K562 (cell line): ENCODE results near the gene FMN2. TPM values are rescaled to one million over a fixed set of nuclear protein-coding genes. Genes with fewer than 3 reads are reported as not detected.

ENCODE experiments used
- ATAC-seq: fragments of 200-7000 bp; cut with Tn5 transposase; 3 replicates; pipeline ENCODE4 v1.9.1; 2020; ENCODE audit warnings: moderate library complexity
- BruUV-seq: library from RNA; stranded (reverse); fragments of 400-500 nt; replicated peaks from 2 replicates; lab custom pipeline; 2021; lab: Mats Ljungman, UMichigan
- CTCF ChIA-PET: fragments of 300-600 bp; formaldehyde crosslinking; extraction: SDS; loops from one replicate; lab custom pipeline; 2021; ENCODE audit warnings: low intra/inter-chr PET ratio; lab: Yijun Ruan, JAX
- POLR2A ChIA-PET: fragments of 300-600, 350-650 bp; sonication (Branson Sonifier 250); formaldehyde crosslinking; extraction: SDS; loops from one replicate; lab custom pipeline; 2021; ENCODE audit warnings: antibody characterized with exemption, inconsistent platforms; lab: Yijun Ruan, JAX
- DNase-seq, 4 experiments: peaks; one replicate each; pipeline versions ENCODE4 v3.0.0 to v3.0.0-alpha.2; 2011 to 2018; ENCODE audit warnings: low spot score in 3 of 4, mixed read lengths in 3 of 4; ENCODE audit errors: extremely low read depth in 1 of 4
- FAIRE-seq: peaks from 2 replicates; lab custom pipeline; 2011; peaks lifted over from hg19 to GRCh38; lab: Jason Lieb, UNC
- H2AFZ ChIP-seq: 2 replicates; pipeline ENCODE4 v1.6.0; 2011; ENCODE audit warnings: low read depth, low read length, control low read depth, inconsistent platforms
- H3K27ac ChIP-seq: fragments of 200-600 bp; 3 replicates; pipeline ENCODE4 v1.8.0; 2011; ENCODE audit warnings: low read depth, mild to moderate bottlenecking, control low read depth, inconsistent platforms, low read length, moderate library complexity, mixed read lengths; ENCODE audit errors: extremely low read depth
- H3K27me3 ChIP-seq, 2 experiments: fragments of 300-600 bp in 1 of 2; 2 replicates in 1 of 2; 3 replicates in 1 of 2; pipeline versions ENCODE4 v1.6.0 to v1.8.0; 2011; ENCODE audit warnings: inconsistent platforms in 2 of 2, low read length in 2 of 2, mild to moderate bottlenecking in 1 of 2, mixed read lengths in 1 of 2, moderate library complexity in 1 of 2; ENCODE audit not compliant: control insufficient read depth in 2 of 2, insufficient read depth in 2 of 2
- H3K36me3 ChIP-seq: fragments of 300-600 bp; 3 replicates; pipeline ENCODE4 v1.8.0; 2011; ENCODE audit warnings: mild to moderate bottlenecking, low read length, inconsistent platforms; ENCODE audit not compliant: control insufficient read depth, insufficient read depth
- H3K4me1 ChIP-seq, 2 experiments: fragments of 200-600 bp in 1 of 2; replicated peaks in 1 of 2; 2 replicates in 1 of 2; 3 replicates in 1 of 2; pipeline versions ENCODE4 v1.5.1 to v1.8.0; 2011; ENCODE audit warnings: inconsistent platforms in 2 of 2, low read length in 2 of 2, mild to moderate bottlenecking in 1 of 2, mixed read lengths in 1 of 2, moderate library complexity in 1 of 2; ENCODE audit not compliant: control insufficient read depth in 2 of 2, insufficient read depth in 2 of 2
- H3K4me2 ChIP-seq: 2 replicates; pipeline ENCODE4 v1.6.1; 2011; ENCODE audit warnings: low read length, control low read depth, inconsistent platforms, mixed read lengths; ENCODE audit not compliant: insufficient read depth
- H3K4me3 ChIP-seq: fragments of 200-600 bp; sonication (generic), shearing (Covaris generic); 2 replicates; pipeline ENCODE4 v1.5.1; 2016; ENCODE audit warnings: control low read depth, inconsistent platforms
- H3K79me2 ChIP-seq: fragments of 200-600 bp; 3 replicates; pipeline ENCODE4 v1.8.0; 2011; ENCODE audit warnings: low read length, inconsistent platforms; ENCODE audit not compliant: control insufficient read depth, insufficient read depth
- H3K9ac ChIP-seq, 2 experiments: 2 replicates each; pipeline versions ENCODE4 v1.6.0 to v1.6.1; 2011; ENCODE audit warnings: low read depth in 2 of 2, low read length in 2 of 2, control low read depth in 1 of 2, inconsistent platforms in 1 of 2, mild to moderate bottlenecking in 1 of 2, mixed read lengths in 1 of 2; ENCODE audit not compliant: insufficient read depth in 1 of 2
- H3K9me1 ChIP-seq: one replicate; pipeline ENCODE4 v1.6.0; 2011; ENCODE audit warnings: inconsistent platforms, mild to moderate bottlenecking, low read length, moderate library complexity; ENCODE audit not compliant: control insufficient read depth, insufficient read depth
- H3K9me3 ChIP-seq: replicated peaks from 2 replicates; pipeline ENCODE4 v1.5.1; 2011; ENCODE audit warnings: low read depth, low read length, inconsistent platforms; ENCODE audit not compliant: control insufficient read depth, insufficient read depth
- H4K20me1 ChIP-seq: replicated peaks from 2 replicates; pipeline ENCODE4 v1.6.1; 2011; ENCODE audit warnings: low read length, inconsistent platforms, mixed read lengths; ENCODE audit not compliant: control insufficient read depth, insufficient read depth
- PHB ChIP-seq: fragments of 250-450 bp; sonication (Bioruptor Pico); IDR thresholded peaks from 2 replicates; pipeline ENCODE4 v1.5.0; 2021
- ZBTB7A ChIP-seq: IDR thresholded peaks from 2 replicates; pipeline ENCODE4 v1.6.1; 2011; ENCODE audit warnings: low read depth, mild to moderate bottlenecking, low read length, moderate library complexity, borderline replicate concordance; ENCODE audit not compliant: control insufficient read depth
- WGBS: fragments of 100-300 bp; shearing (Covaris generic); methylation state at CpG from one replicate; pipeline ENCODE4 v1.1.6; 2016; ENCODE audit warnings: low coverage, mixed read lengths; ENCODE audit not compliant: insufficient coverage; ENCODE audit errors: missing lambda C conversion rate; 5-methylcytosine and 5-hydroxymethylcytosine counted together
- in situ Hi-C: fragments of 300-500 bp; cut with MboI; formaldehyde crosslinking; loops from 4 replicates; pipeline ENCODE4 v1.15.0; 2018; ENCODE audit warnings: inconsistent platforms, mixed read lengths
- intact Hi-C: fragments of 100-400 bp; cut with micrococcal nuclease; formaldehyde crosslinking; loops from 2 replicates; pipeline ENCODE4 v1.14.2; 2022
- polyA plus RNA-seq, 8 experiments: library from polyadenylated mRNA; depleted of rRNA in 4 of 8; stranded (reverse) in 5 of 8; unstranded in 3 of 8; fragments of >200 nt; fragmentation: Nextera tagmentation in 2 of 8; fragmentation: Illumina TruSeq in 1 of 8; extraction: Ambion mirVana in 2 of 8; extraction: Trizol in 1 of 8; gene quantifications; 2 replicates each; pipeline versions ENCODE4 v1.2.1 to v1.2.3, GENCODE V29; 2011 to 2014; ENCODE audit warnings: inconsistent platforms in 1 of 8, missing spikeins in 1 of 8
- total RNA-seq, 7 experiments: library from RNA; depleted of rRNA in 6 of 7; stranded (reverse); fragments of >200 nt in 6 of 7; fragmentation: Illumina TruSeq in 2 of 7; extraction: Trizol in 2 of 7; gene quantifications; 2 replicates each; pipeline versions ENCODE4 v1.2.1 to v1.2.3, GENCODE V29; 2011 to 2021; ENCODE audit warnings: low replicate concordance in 1 of 7
- TF ChIP-seq, protein P1 (sequence below): fragments of 450-650 bp; IDR thresholded peaks from 2 replicates; pipeline ENCODE4 v1.6.1; 2016; ENCODE audit warnings: mild to moderate bottlenecking, moderate library complexity

FMN2 gene
- total and polyA plus RNA-seq, 9 of the 15 experiments (the other 6 are each of a cell fraction or from before 2014, with no cell fraction given): 0.15 to 0.45 (median 0.16) TPM; not detected in 3

DNA sequence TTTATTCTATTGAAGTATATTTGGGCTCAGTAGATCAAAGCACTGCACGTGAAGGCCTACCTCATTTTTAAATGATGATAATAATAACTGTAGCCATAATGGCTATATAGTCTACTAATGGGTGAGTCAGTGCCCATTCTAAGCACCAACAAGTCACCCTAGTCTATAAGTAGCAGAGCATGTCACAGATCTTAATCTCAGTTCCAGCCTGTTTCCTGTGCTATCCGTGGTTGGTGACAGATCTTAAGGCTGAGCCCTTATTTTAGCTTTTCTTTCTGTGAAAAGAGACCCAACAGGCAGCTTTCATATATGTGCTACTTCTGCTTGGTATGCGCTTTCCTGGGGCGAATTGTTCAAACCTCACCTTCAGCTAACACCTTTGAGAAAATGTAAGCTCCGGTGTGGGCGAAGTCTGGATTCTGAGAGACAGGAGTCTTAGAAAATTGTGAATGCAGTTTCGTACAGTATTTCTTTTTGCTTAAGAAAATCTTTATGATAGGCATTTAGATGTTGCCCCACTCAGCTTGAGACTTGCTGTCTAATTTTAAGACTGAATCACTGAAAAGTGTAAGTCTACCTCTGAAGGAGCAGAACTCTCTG is 59.6 kb downstream of the FMN2 start:
- 5% methylated on average over 6 of the region's 7 CpGs for WGBS
- CTCF ChIA-PET: no interaction called here
- Histone ChIP-seq H3K9me1 (no peaks in the 10 kb centered on the region), H3K4me1 (no peaks in the 10 kb centered on the region), H3K4me2 (no peak overlapping the region), H3K36me3 (no peaks in the 10 kb centered on the region), H4K20me1 (no peaks in the 10 kb centered on the region), H2AFZ (no peak overlapping the region), H3K27ac (no peak overlapping the region), H3K4me3 (no peak overlapping the region), H3K79me2 (no peaks in the 10 kb centered on the region), H3K9me3 (no peaks in the 10 kb centered on the region), H3K9ac (no peak overlapping the region), H3K27me3 (no peaks in the 10 kb centered on the region)
- FAIRE-seq (no peak), DNase-seq (no peak), ATAC-seq (no peak)
- intact Hi-C loops: no loop called here
- no TSS peak for BruUV-seq
- in situ Hi-C loops: no loop called here
- TF ChIP-seq PHB (CRISPR knock-in tag) (no peak), ZBTB7A (no peak)
- POLR2A ChIA-PET: no interaction called here

DNA sequence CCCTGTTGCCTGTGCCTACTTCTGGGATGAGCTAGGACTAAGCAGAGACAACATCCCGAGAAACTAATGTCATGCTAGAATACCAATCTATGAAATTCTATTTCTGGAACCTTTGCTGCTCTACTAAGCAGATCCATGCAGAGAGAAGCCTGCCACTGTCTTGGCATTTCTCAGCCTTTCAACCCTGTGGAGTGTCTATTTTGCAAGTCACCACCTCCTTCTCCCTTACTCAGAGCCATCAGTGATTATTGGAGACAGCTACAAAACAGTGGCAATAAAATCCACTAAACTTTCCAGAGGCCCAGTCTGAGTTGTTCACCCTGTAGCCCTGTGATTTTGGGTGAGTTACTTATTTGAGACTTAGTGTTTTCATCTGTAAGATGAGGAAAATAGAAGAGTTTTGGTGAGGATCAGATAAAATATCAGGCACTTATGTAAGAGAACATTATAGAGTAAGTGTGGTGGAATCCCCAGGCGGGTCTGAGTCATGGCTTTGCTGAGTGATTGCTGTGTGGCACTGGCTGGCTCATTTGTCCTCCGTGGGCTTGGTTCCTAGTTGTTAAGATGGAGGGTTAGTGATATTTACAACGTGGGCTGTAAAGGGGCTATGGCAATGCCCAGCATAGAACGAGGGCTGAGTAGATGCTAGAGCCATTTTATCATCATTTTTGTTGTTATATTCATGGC is 61.1 kb downstream of the FMN2 start:
- no TSS peak for BruUV-seq
- Histone ChIP-seq H3K9me1 (no peaks in the 10 kb centered on the region), H3K4me3 (no peak overlapping the region), H3K27ac (no peak overlapping the region), H4K20me1 (no peaks in the 10 kb centered on the region), H3K9ac (no peak overlapping the region), H3K27me3 (no peaks in the 10 kb centered on the region), H3K79me2 (no peaks in the 10 kb centered on the region), H2AFZ (no peak overlapping the region), H3K4me1 (no peaks in the 10 kb centered on the region), H3K36me3 (no peaks in the 10 kb centered on the region), H3K4me2 (no peak overlapping the region), H3K9me3 (no peaks in the 10 kb centered on the region)
- no peak for ATAC-seq
- in situ Hi-C loops: no loop called here
- DNase-seq: no peak
- POLR2A ChIA-PET: no interaction called here
- no peak for FAIRE-seq
- intact Hi-C loops: no loop called here
- WGBS: under 1% methylated on average over 5 of the region's 5 CpGs
- CTCF ChIA-PET: no interaction called here
- TF ChIP-seq, protein P1, sequence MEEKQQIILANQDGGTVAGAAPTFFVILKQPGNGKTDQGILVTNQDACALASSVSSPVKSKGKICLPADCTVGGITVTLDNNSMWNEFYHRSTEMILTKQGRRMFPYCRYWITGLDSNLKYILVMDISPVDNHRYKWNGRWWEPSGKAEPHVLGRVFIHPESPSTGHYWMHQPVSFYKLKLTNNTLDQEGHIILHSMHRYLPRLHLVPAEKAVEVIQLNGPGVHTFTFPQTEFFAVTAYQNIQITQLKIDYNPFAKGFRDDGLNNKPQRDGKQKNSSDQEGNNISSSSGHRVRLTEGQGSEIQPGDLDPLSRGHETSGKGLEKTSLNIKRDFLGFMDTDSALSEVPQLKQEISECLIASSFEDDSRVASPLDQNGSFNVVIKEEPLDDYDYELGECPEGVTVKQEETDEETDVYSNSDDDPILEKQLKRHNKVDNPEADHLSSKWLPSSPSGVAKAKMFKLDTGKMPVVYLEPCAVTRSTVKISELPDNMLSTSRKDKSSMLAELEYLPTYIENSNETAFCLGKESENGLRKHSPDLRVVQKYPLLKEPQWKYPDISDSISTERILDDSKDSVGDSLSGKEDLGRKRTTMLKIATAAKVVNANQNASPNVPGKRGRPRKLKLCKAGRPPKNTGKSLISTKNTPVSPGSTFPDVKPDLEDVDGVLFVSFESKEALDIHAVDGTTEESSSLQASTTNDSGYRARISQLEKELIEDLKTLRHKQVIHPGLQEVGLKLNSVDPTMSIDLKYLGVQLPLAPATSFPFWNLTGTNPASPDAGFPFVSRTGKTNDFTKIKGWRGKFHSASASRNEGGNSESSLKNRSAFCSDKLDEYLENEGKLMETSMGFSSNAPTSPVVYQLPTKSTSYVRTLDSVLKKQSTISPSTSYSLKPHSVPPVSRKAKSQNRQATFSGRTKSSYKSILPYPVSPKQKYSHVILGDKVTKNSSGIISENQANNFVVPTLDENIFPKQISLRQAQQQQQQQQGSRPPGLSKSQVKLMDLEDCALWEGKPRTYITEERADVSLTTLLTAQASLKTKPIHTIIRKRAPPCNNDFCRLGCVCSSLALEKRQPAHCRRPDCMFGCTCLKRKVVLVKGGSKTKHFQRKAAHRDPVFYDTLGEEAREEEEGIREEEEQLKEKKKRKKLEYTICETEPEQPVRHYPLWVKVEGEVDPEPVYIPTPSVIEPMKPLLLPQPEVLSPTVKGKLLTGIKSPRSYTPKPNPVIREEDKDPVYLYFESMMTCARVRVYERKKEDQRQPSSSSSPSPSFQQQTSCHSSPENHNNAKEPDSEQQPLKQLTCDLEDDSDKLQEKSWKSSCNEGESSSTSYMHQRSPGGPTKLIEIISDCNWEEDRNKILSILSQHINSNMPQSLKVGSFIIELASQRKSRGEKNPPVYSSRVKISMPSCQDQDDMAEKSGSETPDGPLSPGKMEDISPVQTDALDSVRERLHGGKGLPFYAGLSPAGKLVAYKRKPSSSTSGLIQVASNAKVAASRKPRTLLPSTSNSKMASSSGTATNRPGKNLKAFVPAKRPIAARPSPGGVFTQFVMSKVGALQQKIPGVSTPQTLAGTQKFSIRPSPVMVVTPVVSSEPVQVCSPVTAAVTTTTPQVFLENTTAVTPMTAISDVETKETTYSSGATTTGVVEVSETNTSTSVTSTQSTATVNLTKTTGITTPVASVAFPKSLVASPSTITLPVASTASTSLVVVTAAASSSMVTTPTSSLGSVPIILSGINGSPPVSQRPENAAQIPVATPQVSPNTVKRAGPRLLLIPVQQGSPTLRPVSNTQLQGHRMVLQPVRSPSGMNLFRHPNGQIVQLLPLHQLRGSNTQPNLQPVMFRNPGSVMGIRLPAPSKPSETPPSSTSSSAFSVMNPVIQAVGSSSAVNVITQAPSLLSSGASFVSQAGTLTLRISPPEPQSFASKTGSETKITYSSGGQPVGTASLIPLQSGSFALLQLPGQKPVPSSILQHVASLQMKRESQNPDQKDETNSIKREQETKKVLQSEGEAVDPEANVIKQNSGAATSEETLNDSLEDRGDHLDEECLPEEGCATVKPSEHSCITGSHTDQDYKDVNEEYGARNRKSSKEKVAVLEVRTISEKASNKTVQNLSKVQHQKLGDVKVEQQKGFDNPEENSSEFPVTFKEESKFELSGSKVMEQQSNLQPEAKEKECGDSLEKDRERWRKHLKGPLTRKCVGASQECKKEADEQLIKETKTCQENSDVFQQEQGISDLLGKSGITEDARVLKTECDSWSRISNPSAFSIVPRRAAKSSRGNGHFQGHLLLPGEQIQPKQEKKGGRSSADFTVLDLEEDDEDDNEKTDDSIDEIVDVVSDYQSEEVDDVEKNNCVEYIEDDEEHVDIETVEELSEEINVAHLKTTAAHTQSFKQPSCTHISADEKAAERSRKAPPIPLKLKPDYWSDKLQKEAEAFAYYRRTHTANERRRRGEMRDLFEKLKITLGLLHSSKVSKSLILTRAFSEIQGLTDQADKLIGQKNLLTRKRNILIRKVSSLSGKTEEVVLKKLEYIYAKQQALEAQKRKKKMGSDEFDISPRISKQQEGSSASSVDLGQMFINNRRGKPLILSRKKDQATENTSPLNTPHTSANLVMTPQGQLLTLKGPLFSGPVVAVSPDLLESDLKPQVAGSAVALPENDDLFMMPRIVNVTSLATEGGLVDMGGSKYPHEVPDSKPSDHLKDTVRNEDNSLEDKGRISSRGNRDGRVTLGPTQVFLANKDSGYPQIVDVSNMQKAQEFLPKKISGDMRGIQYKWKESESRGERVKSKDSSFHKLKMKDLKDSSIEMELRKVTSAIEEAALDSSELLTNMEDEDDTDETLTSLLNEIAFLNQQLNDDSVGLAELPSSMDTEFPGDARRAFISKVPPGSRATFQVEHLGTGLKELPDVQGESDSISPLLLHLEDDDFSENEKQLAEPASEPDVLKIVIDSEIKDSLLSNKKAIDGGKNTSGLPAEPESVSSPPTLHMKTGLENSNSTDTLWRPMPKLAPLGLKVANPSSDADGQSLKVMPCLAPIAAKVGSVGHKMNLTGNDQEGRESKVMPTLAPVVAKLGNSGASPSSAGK: no peak
